Mesenchymal stem cell (in vitro differentiated cells and primary cell): Measurements from ENCODE around the gene PLCL1.

Experiments
- DNase-seq: peaks from one replicate; pipeline ENCODE4 v3.0.0-alpha.2; 2013
- H2AFZ ChIP-seq: one replicate; pipeline ENCODE4 v1.6.1; 2013; ENCODE audit warnings: low read depth, mild to moderate bottlenecking, control low read depth, inconsistent platforms, low read length, moderate library complexity
- H2AK5ac ChIP-seq: 2 replicates; pipeline ENCODE4 v1.6.1; 2013; ENCODE audit warnings: low read length, moderate library complexity, mild to moderate bottlenecking, inconsistent platforms; ENCODE audit not compliant: severe bottlenecking
- H2BK120ac ChIP-seq: one replicate; pipeline ENCODE4 v1.6.1; 2013; ENCODE audit warnings: low read depth, mild to moderate bottlenecking, inconsistent platforms, low read length, moderate library complexity
- H2BK12ac ChIP-seq, 2 experiments: one replicate each; pipeline ENCODE4 v1.6.1; 2013; ENCODE audit warnings: inconsistent platforms in 2 of 2, low read length in 2 of 2, mild to moderate bottlenecking in 2 of 2, moderate library complexity in 2 of 2, control low read depth in 1 of 2
- H2BK15ac ChIP-seq: one replicate; pipeline ENCODE4 v1.6.1; 2013; ENCODE audit warnings: mild to moderate bottlenecking, low read depth, inconsistent platforms; ENCODE audit not compliant: poor library complexity, severe bottlenecking
- H2BK5ac ChIP-seq: 2 replicates; pipeline ENCODE4 v1.6.1; 2013; ENCODE audit warnings: low read depth, mild to moderate bottlenecking, low read length, control low read depth, inconsistent platforms; ENCODE audit not compliant: poor library complexity, severe bottlenecking
- H3K14ac ChIP-seq, 2 experiments: one replicate each; pipeline ENCODE4 v1.6.1; 2013; ENCODE audit warnings: inconsistent platforms in 2 of 2, low read length in 2 of 2, control low read depth in 1 of 2, mild to moderate bottlenecking in 1 of 2, moderate library complexity in 1 of 2
- H3K18ac ChIP-seq, 2 experiments: one replicate each; pipeline ENCODE4 v1.6.1; 2013; ENCODE audit warnings: inconsistent platforms in 2 of 2, low read length in 2 of 2, control low read depth in 1 of 2, low read depth in 1 of 2, mild to moderate bottlenecking in 1 of 2
- H3K23ac ChIP-seq, 2 experiments: one replicate each; pipeline ENCODE4 v1.6.1; 2013; ENCODE audit warnings: inconsistent platforms in 2 of 2, low read length in 2 of 2, mild to moderate bottlenecking in 2 of 2, moderate library complexity in 2 of 2, control low read depth in 1 of 2
- H3K27ac ChIP-seq: 2 replicates; pipeline ENCODE4 v1.5.1; 2013; ENCODE audit warnings: mild to moderate bottlenecking, moderate library complexity, low read length, control low read depth, inconsistent platforms; ENCODE audit not compliant: poor library complexity, severe bottlenecking
- H3K27me3 ChIP-seq, 2 experiments: 2 replicates each; pipeline versions ENCODE4 v1.6.1 to v1.7.0; 2013; ENCODE audit warnings: low read length in 2 of 2, mild to moderate bottlenecking in 2 of 2, moderate library complexity in 2 of 2, control low read depth in 1 of 2, inconsistent platforms in 1 of 2; ENCODE audit not compliant: control insufficient read depth in 1 of 2, insufficient read depth in 1 of 2
- H3K36me3 ChIP-seq, 2 experiments: 2 replicates each; pipeline versions ENCODE4 v1.6.1 to v1.7.0; 2013; ENCODE audit warnings: low read length in 2 of 2, control low read depth in 1 of 2, inconsistent platforms in 1 of 2, low read depth in 1 of 2, mild to moderate bottlenecking in 1 of 2; ENCODE audit not compliant: insufficient read depth in 2 of 2, control insufficient read depth in 1 of 2
- H3K4ac ChIP-seq, 2 experiments: one replicate each; pipeline ENCODE4 v1.6.1; 2013; ENCODE audit warnings: inconsistent platforms in 2 of 2, low read length in 2 of 2, mild to moderate bottlenecking in 2 of 2, moderate library complexity in 2 of 2, control low read depth in 1 of 2, low read depth in 1 of 2
- H3K4me1 ChIP-seq: 2 replicates; pipeline ENCODE4 v1.6.1; 2013; ENCODE audit warnings: low read depth, low read length, control low read depth; ENCODE audit not compliant: control insufficient read depth, insufficient read depth
- H3K4me2 ChIP-seq: 2 replicates; pipeline ENCODE4 v1.6.1; 2013; ENCODE audit warnings: low read length, mild to moderate bottlenecking, inconsistent platforms; ENCODE audit not compliant: poor library complexity, severe bottlenecking
- H3K4me3 ChIP-seq, 2 experiments: 2 replicates each; pipeline versions ENCODE4 v1.5.1 to v1.7.0; 2013; ENCODE audit warnings: low read length in 2 of 2, mild to moderate bottlenecking in 2 of 2, control low read depth in 1 of 2, low read depth in 1 of 2; ENCODE audit not compliant: insufficient read depth in 1 of 2
- H3K79me1 ChIP-seq: replicated peaks from 2 replicates; pipeline ENCODE4 v1.6.1; 2013; ENCODE audit warnings: mild to moderate bottlenecking, control low read depth, low read length, inconsistent platforms; ENCODE audit not compliant: poor library complexity, severe bottlenecking
- H3K9ac ChIP-seq: 2 replicates; pipeline ENCODE4 v1.7.0; 2013; ENCODE audit warnings: mild to moderate bottlenecking, low read length, moderate library complexity
- H3K9me3 ChIP-seq: 2 replicates; pipeline ENCODE4 v1.7.0; 2013; ENCODE audit warnings: mild to moderate bottlenecking, low read length; ENCODE audit not compliant: control insufficient read depth
- H4K8ac ChIP-seq: one replicate; pipeline ENCODE4 v1.6.1; 2013; ENCODE audit warnings: inconsistent platforms, mild to moderate bottlenecking, low read length, moderate library complexity
- H4K91ac ChIP-seq: one replicate; pipeline ENCODE4 v1.6.1; 2013; ENCODE audit warnings: mild to moderate bottlenecking, low read length, inconsistent platforms
- WGBS: methylation state at CpG from one replicate; pipeline ENCODE4 v1.1.7; 2013; ENCODE audit warnings: mixed read lengths; 5-methylcytosine and 5-hydroxymethylcytosine counted together

Gene PLCL1

DNA sequence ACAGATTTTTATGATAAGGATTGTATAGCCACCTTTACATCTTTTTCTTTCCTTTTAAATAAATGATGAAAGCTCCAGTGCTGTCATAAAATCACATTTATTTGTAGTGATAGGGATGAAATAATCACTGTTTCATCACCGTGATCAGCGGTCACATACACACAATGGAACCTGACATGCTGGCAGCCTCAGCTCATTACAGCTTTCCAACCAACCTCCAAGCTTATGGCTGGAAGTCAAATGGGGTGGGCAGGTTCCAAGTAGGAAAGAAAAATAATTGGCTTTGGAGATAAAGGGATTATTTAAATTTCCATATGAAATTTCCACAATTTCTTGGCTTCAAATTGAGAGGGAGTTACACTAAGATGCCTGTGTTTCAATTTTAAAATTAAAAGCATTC lies 251.3 kb downstream of the PLCL1 start:
- Histone ChIP-seq H2BK15ac (no peak overlapping the region), H4K91ac (no peak overlapping the region), H2BK120ac (no peak overlapping the region), H2BK12ac (no peak overlapping the region), H3K4me3 (no peak overlapping the region), H3K4ac (no peak overlapping the region), H3K9me3 (no peaks in the 10 kb centered on the region), H3K36me3 (no peaks in the 10 kb centered on the region), H3K9ac (no peak overlapping the region), H3K14ac (no peak overlapping the region), H3K27me3 (no peaks in the 10 kb centered on the region), H3K79me1 (no peaks in the 10 kb centered on the region), H2AK5ac (no peak overlapping the region), H3K23ac (no peak overlapping the region), H2BK5ac (no peak overlapping the region), H3K27ac (no peak overlapping the region), H4K8ac (no peak overlapping the region), H2AFZ (no peak overlapping the region), H3K18ac (no peak overlapping the region), H3K4me2 (no peak overlapping the region), H3K4me1 (no peaks in the 10 kb centered on the region)
- no CpG with 5 or more reads among the region's 2 CpGs for WGBS
- DNase-seq, result no peak

DNA sequence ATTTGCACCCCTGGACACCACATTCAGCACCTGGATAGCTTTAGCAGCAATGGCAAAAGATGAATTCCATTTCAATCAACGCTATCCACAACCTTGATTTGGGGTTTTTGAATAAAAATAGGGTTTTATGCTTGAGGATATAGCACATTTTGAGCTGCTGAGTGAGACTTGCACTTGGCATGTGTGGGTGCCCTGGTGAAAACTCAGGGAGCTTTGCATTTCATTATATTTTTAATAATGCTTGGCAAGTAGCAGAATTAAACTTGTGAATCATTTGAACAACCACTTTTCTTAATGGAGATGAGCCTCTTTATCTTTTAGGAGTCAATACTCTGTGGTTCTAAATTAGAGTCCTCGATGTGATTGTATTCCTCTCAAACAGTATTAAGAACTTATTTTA lies 252.4 kb downstream of the PLCL1 start:
- Histone ChIP-seq H3K79me1 (no peaks in the 10 kb centered on the region), H4K8ac (no peak overlapping the region), H3K4me3 (no peak overlapping the region), H2AK5ac (no peak overlapping the region), H3K18ac (no peak overlapping the region), H3K27ac (no peak overlapping the region), H3K4ac (no peak overlapping the region), H3K9ac (no peak overlapping the region), H3K9me3 (no peaks in the 10 kb centered on the region), H3K4me1 (no peaks in the 10 kb centered on the region), H3K23ac (no peak overlapping the region), H2BK15ac (no peak overlapping the region), H3K14ac (no peak overlapping the region), H4K91ac (no peak overlapping the region), H2BK12ac (no peak overlapping the region), H3K4me2 (no peak overlapping the region), H2BK120ac (no peak overlapping the region), H2BK5ac (no peak overlapping the region), H2AFZ (no peak overlapping the region), H3K36me3 (no peaks in the 10 kb centered on the region), H3K27me3 (no peaks in the 10 kb centered on the region)
- no peak for DNase-seq
- 100% methylated on average over 1 of the region's 2 CpGs for WGBS

DNA sequence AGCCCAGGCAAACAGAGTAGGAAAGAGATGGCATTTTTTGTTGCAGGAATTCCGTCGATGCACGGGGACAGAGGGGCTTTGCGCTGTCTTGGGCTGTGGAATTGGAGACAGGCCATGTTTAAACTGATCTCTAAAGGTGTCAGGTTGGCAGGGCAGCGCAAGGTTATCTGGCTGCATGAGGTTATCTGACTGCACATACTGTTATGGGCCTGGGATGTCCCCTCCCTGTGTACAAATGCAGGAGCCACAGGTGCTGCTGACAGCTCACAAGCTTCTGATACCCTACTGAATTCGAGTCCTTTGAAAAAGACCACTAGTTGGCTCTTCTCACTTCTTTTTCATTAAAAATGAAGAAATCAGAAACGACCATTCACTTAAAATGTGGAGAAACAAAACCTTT lies 255.4 kb downstream of the PLCL1 start:
- H2BK15ac ChIP-seq, result no peak overlapping the region
- WGBS, result 75% methylated on average over 7 of the region's 7 CpGs
- no peak overlapping the region for H2BK120ac ChIP-seq

DNA sequence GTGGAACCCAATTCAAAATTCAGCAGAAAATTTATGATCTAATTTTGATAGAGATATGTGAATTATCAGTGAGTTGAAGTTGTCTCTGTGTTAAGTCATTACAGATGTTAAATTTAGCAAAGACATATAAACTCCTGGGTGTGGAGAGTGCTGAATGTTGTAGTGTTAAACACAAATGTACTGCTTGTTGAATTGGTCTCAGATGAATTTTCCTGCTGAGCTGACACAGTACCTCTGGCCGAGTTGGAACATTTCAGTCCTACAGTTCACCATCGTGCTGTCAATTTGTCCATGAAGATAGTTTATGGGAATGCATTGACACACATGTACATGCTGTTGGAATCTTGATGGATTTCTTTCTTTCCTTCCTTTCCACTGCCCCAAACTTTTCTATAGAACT lies 255.9 kb downstream of the PLCL1 start:
- no peaks in the 10 kb centered on the region for H3K36me3 ChIP-seq
- H3K9ac ChIP-seq, result no peak overlapping the region
- no peak overlapping the region for H4K8ac ChIP-seq
- H3K4me2 ChIP-seq, result no peak overlapping the region
- no peak overlapping the region for H2AFZ ChIP-seq
- no peak overlapping the region for H2AK5ac ChIP-seq
- H3K4me1 ChIP-seq, result no peaks in the 10 kb centered on the region
- H2BK5ac ChIP-seq, result no peak overlapping the region
- H2BK12ac ChIP-seq, result no peak overlapping the region
- H3K27ac ChIP-seq, result no peak overlapping the region
- no peak overlapping the region for H3K4me3 ChIP-seq
- H3K18ac ChIP-seq, result no peak overlapping the region
- H3K9me3 ChIP-seq, result no peaks in the 10 kb centered on the region
- WGBS, result 60% methylated on average over 1 of the region's 2 CpGs
- no peaks in the 10 kb centered on the region for H3K79me1 ChIP-seq
- no peak overlapping the region for H3K14ac ChIP-seq
- no peak overlapping the region for H4K91ac ChIP-seq
- H3K23ac ChIP-seq, result no peak overlapping the region
- no peak for DNase-seq
- no peaks in the 10 kb centered on the region for H3K27me3 ChIP-seq
- H2BK15ac ChIP-seq, result no peak overlapping the region
- H2BK120ac ChIP-seq, result no peak overlapping the region
- H3K4ac ChIP-seq, result no peak overlapping the region

More for the DNA sequence above, 255.4 kb downstream of the PLCL1 start:
- Histone ChIP-seq H3K23ac (no peak overlapping the region), H3K27ac (no peak overlapping the region), H3K36me3 (no peaks in the 10 kb centered on the region), H3K9ac (no peak overlapping the region), H3K9me3 (no peaks in the 10 kb centered on the region), H3K18ac (no peak overlapping the region), H3K4me2 (no peak overlapping the region), H3K14ac (no peak overlapping the region), H3K4me1 (no peaks in the 10 kb centered on the region), H2BK5ac (no peak overlapping the region), H3K4ac (no peak overlapping the region), H4K8ac (no peak overlapping the region), H4K91ac (no peak overlapping the region), H2AK5ac (no peak overlapping the region), H2BK12ac (no peak overlapping the region), H2AFZ (no peak overlapping the region), H3K27me3 (no peaks in the 10 kb centered on the region), H3K4me3 (no peak overlapping the region), H3K79me1 (no peaks in the 10 kb centered on the region)
- DNase-seq, result no peak
